Stimulated activated CD4-positive, alpha-beta T cell treated with anti-CD3 and anti-CD28 coated beads, Interleukin-1b, Interleukin-23, amount 100 ng/mL, for 24 hours (primary cell): Measurements from ENCODE around the gene TDRD6.
"Not testable (repeated sequence)": the region's sequence is repeated elsewhere in the genome, so short reads cannot be mapped to it uniquely, and the experiment has no call there.

Experiments used
- DNase-seq, 4 experiments: peaks; one replicate each; pipeline ENCODE4 v3.0.0-alpha.2; 2020; ENCODE audit warnings: low read depth in 4 of 4, low spot score in 1 of 4

The TDRD6 gene

GRCh38 chr6:46687619-46688097 lies at the start of gene TDRD6:
TDRD6 (plus strand) TSS chr6:46687885; CDS start chr6:46688129, 244 bp downstream.
- no peak for DNase-seq

DNA sequence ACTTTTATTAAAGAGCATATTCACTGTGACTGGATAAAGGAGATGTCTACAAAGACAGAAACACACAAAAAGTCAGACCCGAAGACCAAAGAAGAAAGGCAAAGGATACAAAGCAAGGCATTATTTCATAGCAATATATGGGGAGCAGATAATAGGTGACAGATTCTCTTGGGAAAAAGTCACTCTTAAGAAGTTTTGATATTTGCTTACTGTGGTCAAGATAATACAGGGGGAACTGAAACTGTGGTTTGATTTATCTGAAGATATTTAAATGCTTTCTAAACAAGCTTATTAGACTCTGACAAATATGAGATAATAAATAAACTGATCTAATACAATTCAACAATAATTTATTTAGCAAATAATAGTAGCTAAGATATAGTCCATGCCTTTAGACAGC lies 49.8 kb upstream of the TDRD6 start:
- DNase-seq: no peak

GRCh38 chr6:46638650-46639049 lies 49.0 kb upstream of the TDRD6 start:
- no peak for DNase-seq

GRCh38 chr6:46642928-46643751 lies 44.5 kb upstream of the TDRD6 start:
- DNase-seq: no peak

DNA sequence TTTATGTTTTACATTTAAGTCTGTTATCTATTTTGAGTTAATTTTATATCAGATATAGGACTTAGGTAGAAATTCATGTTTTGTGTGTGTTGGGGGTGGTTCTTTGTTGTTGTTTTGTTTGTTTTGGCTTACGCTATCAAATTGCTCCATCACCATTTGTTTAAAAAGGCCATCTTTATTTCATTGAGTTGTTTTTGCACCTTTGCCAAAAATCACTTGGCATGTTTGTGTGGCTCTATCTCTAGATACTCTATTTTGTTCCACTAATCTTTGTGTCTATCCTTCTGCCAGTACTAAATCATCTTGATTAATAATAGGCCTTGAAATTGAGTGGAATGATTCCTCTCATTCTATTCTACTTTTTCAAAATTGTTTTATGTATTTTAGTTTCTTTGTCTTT lies 42.4 kb upstream of the TDRD6 start:
- no peak for DNase-seq

GRCh38 chr6:46648108-46648507 lies 39.6 kb upstream of the TDRD6 start:
- not testable (repeated sequence) for DNase-seq

- DNase-seq: no peak
Measured at GRCh38 chr6:46648869-46649492, 38.7 kb upstream of the TDRD6 start.

DNA sequence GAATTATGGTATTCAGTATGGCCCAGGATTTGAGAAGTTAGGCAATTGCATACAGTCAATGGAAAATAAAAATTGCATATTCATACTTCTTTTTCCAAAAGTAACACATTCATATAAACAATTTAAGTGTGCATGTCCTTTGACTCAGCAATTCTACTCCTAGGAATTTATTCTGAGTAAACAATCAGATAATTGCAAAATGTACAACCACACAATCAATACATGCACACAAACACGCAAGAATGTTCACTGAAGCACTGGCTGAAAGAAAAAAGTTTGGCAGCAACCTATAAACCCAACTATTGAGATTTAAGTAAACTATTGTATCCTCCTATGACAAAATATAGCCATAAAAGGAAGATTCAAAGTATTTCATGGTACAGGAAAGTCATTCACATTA lies 36.7 kb upstream of the TDRD6 start:
- no peak for DNase-seq

- DNase-seq: no peak
Measured at GRCh38 chr6:46651816-46652215, 35.9 kb upstream of the TDRD6 start.

DNA sequence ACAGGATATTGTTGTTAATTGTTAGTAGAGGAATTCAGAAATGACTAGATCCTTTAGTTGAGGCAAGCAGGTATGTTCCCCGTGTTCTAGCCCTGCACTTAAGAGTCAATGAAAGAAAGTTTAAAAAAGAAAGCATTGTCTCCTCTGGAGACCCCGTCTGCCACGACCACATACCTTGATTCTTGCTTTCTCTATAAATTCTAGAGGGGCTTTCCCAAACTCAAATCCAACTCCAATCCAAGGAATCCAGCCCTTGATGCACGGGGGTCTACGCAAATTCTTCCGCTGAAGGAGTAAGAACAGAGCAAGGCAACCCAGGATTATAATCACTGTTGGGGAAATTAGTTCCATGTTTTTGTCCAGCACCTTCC lies 35.5 kb upstream of the TDRD6 start:
- no peak for DNase-seq

DNA sequence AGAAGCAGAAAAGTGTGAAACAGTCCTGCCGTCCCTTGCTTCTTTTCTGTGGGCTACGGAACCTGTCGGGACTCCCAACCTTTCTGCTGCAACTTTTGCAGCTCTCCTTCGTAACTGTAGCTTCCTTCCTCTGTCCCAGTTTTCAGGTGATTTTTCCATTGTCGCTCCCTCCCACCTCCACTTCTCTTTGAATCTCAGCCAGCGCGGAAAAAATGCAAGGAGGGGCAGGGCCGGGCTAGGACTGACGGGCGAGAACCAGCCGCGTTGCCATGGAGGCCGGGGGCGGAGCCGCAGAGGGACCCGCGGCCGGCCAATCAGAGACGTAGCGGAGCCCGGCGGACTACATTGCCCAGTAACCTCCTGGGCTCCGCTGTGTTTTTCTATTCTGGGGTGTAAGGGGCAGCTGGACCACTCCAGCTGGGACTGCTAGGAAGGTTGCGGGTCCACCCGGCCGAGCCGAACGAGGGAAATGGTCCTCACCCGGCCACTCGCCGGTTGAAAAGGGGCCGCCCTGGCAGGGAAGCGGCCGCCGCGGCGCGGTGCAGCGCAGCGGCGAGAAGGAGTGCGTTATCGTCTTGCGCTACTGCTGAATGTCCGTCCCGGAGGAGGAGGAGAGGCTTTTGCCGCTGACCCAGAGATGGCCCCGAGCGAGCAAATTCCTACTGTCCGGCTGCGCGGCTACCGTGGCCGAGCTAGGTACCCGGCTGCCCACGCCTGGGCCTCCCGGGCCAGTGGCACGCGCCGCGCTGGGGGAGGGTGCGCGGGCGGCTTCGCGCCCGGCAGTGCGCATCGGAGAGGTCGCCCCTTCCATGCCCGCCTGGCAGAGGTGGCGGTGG lies 34.9 kb upstream of the TDRD6 start, which contains the start of the genes CYP39A1 and SLC25A27:
CYP39A1 (minus strand) TSS at position 216 of the 836 bp plus-strand sequence. CDS start 236 bp downstream, outside the sequence.
SLC25A27 (plus strand) TSS at position 373 of the 836 bp plus-strand sequence; CDS start at position 591, 218 bp downstream.
- peak; percentile 57 to 80 (median 70) for DNase-seq

DNA sequence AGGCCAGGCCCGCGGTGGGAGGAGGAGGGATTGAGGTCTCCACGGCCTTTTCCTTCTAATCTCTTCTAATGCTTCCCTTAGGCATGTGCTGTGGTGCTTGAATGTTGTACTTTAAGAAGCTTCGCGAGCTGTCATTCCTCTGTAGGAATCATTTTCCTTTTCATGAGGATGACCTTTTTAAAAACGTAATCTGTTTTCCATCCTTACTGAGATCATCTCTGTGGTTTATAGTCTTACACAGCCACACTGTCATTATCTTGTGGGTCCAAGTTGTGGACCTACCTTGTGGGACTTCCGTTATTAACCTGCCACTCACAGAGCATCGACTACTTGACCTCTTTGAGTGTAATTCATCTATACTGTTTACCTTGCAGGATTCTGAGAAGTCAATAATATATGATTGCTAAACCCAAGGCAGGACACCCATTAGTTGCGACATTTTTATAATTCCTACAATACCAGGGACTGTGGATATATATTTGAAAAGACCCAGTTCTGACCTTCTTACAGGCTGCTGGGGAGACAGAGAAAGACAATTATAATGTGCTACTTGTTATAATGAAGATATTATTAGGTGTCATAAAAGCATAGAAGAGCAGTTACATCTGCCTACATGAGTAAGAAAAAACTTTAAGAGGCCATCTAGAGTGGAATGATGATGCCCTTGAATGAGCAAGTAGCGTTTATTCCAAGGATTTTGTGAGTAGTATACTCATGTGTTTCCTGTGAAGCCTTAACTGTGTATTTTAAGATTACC lies 34.1 kb upstream of the TDRD6 start:
- no peak for DNase-seq

GRCh38 chr6:46655803-46656202 lies 31.9 kb upstream of the TDRD6 start:
- DNase-seq: no peak

DNA sequence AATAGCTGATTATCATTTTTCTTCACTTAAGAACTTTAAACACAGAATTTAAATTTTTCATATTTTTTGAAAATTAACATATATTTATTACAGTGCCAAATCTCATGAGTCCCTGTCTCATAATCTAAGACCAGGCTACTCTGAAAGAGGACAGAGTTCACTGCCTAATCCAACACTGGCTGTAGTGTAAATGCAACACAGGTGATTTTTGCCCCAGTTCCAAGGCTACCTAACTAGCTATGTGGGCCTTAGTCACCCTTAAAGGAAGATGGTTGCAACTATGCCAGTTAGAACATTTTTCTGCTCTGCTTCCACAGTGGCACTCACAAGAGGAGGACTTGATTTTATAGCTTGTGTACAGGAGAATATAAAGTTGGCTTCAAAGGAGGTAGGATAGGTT lies 30.0 kb upstream of the TDRD6 start:
- DNase-seq: no peak

GRCh38 chr6:46661483-46661882 lies 26.2 kb upstream of the TDRD6 start:
- no peak for DNase-seq

DNA sequence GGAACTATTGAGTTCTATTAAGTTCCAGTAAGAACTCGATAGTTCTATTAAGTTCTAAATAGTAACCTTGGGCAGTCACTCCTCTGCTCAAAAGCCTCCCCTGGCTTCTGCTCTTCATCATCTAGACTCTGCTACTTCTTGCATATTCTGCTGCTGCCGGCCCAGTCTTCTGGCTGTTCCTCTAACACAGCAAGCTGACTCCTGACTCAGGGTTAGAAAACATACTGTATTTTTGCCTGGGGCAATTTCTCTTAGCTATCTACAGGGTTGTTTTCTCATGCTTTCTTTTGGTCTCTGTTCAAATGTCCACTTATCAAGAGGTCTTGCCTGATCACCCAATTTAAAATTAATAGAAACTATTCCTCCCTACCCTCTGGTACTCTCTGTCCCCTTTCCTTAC lies 20.3 kb upstream of the TDRD6 start:
- no peak for DNase-seq

DNA sequence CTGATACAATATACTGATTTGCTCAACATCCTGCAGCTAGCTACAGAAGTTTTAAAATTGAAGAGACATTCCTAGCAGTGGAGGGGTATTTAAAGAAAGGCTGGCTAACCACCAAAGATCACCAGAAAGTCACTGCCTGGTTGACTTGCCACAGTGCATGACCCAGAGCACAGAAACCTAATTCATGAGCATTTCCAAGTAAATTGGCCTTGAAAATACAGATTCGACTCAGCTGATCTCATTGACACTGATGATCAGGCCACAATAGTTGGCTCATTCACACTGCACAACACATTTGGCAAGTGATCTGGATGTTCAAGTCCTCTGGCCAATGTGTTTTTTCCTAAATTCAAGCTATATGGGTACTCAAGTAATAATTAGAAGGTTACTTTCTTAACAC lies 13.3 kb upstream of the TDRD6 start:
- DNase-seq: no peak

- no peak for DNase-seq
Measured at GRCh38 chr6:46676604-46677313, 10.9 kb upstream of the TDRD6 start.

- DNase-seq: no peak
Measured at GRCh38 chr6:46677314-46677654, 10.4 kb upstream of the TDRD6 start.

DNA sequence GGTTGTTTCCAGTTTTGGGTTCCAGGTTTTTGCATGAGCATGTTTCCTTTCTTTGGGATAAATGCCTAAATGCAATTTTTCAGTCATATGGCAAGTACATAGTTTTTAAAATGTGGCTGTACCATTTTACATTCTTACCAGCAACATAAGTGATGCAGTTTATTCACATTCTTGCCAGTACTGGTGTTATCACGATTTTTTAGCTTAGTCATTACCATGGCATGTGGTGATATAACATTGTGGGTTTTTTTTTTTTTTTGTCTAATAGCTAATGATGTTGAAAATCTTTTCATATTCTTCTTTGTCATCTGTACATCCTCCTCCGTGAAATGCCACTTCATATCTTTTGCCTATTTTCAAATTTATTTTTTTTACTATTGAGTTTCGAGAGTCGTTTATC lies 2.9 kb upstream of the TDRD6 start:
- no peak for DNase-seq
